ENCODE measurements around the gene PCYT1A.

DNA sequence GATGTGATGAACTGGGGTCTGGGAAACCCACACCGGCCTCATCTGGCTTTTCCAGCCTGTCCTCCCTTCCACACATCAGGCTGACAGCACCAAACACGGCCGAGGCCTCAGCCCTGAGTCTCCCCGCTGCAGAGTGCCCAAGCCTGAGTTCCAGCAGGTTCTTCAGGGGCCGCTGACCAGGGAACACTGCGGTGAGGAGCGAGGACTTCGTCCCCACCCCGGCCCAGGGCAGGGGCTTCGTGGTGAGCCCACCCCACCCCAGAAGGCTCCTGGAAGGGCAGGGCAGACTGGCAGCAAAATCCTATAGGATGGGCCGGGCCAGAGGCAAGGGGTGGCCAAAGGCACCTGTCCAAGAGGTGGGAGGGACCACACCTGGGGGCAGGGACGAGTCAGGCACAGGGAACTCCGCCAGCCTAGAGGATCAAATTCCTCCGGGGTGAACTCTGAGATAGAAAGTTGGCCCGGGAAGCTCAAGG is 71.4 kb downstream of the PCYT1A start, which contains the start of gene SLC51A:
- TF ChIP-seq CTCF (IDR thresholded peaks at IDR 0.05) (no peak), POLR2A (IDR thresholded peaks at IDR 0.05) (no peak)

Data from testis (tissue), 2 donors.